ENCODE results near the gene HPCAL4.

Gene HPCAL4

DNA sequence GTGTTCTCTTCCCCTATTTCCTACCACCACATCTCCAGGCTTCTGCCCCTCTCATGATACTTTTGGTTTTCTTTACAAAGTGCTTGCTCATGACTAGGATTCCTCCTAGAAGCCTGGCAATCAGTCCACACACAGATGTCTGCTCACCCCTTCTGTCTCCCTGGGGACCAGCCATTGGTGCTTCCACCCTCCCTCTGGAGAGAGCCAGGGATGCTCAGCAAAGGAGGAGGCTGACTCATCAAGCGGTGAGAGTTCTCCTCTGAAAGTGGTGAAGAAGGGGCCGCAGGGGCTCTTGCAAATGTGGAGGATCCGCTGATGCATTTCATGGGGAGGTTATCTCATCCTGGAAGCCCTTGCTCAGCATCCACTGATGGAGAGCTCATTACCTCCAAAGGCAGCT, 33.8 kb downstream of the HPCAL4 start:
- Histone ChIP-seq H3K4me3 (ENCODE audit: low read length) (no peak overlapping the region), H3K4me1 (ENCODE audit: control insufficient read depth, insufficient read depth, low read length) (peaks cover 9% of the 10 kb centered on the region), H3K4me2 (ENCODE audit: low read length) (no peak overlapping the region), H3K9ac (ENCODE audit: low read depth, low read length) (no peak overlapping the region), H3K27me3 (ENCODE audit: control insufficient read depth, insufficient read depth, low read length) (peaks cover 47% of the 10 kb centered on the region), H3K36me3 (ENCODE audit: insufficient read depth, low read length) (no peaks in the 10 kb centered on the region), H3K9me3 (replicated peaks; ENCODE audit: low read length) (no peaks in the 10 kb centered on the region)

DNA sequence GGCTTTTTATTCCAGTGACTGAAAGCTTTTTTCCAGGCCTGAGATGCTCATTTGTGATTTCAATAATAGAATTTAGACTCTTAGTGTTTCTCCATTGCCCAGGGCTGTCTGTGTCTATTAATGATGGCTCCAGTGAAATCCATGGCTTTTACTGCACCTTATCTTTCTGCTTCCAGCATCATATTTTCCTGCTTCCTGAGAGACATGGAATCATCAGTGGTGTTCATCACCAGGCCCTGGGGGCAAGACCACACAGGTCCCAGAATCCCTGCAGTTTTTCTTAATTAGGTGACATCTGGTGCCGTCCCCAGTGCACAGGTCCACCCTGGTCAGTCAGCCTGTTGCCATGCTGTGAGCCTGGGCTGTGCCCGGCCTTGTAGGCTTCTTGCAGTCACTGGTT, 34.8 kb downstream of the HPCAL4 start:
- no peak overlapping the region for H3K4me3 ChIP-seq (ENCODE audit: low read length)
- H3K36me3 ChIP-seq (ENCODE audit: insufficient read depth, low read length): no peaks in the 10 kb centered on the region
- H3K4me1 ChIP-seq (ENCODE audit: control insufficient read depth, insufficient read depth, low read length): peaks cover 11% of the 10 kb centered on the region
- H3K27me3 ChIP-seq (ENCODE audit: control insufficient read depth, insufficient read depth, low read length): peaks cover 37% of the 10 kb centered on the region
- no peak overlapping the region for H3K4me2 ChIP-seq (ENCODE audit: low read length)
- H3K9me3 ChIP-seq (replicated peaks; ENCODE audit: low read length): no peaks in the 10 kb centered on the region
- no peak overlapping the region for H3K9ac ChIP-seq (ENCODE audit: low read depth, low read length)

DNA sequence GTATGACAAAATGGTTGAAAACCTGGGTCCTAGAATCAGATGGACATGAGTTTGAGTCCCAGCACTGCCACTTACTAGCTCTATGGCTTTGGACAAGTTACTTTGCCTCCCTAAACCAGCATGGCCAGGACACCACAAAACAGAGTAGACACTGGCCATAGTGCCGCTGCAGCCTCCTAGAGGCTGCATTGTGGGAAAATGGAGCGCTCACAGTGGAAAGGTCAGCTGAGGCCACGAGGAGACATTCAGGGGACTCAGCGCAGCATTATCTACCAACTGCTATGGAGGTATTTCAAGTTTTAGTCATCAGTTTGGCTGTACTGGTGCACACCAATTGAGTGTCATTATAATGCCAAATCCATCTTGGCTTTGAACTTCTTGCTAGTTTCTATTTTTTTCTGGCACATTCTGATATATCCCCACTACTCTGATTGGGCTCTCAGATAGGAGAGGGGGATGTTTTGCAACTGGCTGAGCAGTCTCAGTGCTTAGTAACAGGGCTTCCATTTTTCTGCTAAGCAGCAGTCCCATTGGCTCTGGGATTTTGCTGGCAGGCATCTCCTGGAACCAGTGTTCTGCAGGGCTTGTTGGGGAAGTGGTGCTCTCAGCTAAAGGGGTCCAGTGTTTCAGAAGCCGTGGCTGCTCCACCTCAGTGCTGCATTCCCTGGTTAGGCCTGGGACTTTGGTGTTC, 35.5 kb downstream of the HPCAL4 start:
- Histone ChIP-seq H3K36me3 (ENCODE audit: insufficient read depth, low read length) (no peaks in the 10 kb centered on the region), H3K9me3 (replicated peaks; ENCODE audit: low read length) (no peaks in the 10 kb centered on the region), H3K4me1 (ENCODE audit: control insufficient read depth, insufficient read depth, low read length) (peaks cover 11% of the 10 kb centered on the region), H3K4me3 (ENCODE audit: low read length) (no peak overlapping the region), H3K9ac (ENCODE audit: low read depth, low read length) (no peak overlapping the region), H3K4me2 (ENCODE audit: low read length) (no peak overlapping the region), H3K27me3 (ENCODE audit: control insufficient read depth, insufficient read depth, low read length) (peaks cover 36% of the 10 kb centered on the region)

DNA sequence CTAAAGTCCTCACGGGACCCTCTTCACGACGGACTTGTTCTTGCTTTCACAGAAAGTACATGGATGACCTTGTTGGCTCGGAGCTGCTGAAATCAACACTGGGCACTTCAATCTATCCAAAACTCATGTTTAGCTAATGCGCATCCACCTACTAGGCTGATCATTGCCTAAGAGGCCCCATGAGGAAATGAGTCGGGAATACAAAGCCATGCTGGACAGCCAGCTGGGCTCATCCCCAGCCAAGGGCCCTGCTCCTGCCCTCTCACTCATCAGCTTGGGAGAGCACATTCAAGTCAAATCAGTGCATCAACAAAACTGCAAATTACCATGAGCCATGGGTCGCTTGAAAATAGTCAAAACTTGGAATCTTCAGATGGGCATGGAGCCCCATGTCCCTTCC, 36.9 kb downstream of the HPCAL4 start:
- no peak overlapping the region for H3K9ac ChIP-seq (ENCODE audit: low read depth, low read length)

DNA sequence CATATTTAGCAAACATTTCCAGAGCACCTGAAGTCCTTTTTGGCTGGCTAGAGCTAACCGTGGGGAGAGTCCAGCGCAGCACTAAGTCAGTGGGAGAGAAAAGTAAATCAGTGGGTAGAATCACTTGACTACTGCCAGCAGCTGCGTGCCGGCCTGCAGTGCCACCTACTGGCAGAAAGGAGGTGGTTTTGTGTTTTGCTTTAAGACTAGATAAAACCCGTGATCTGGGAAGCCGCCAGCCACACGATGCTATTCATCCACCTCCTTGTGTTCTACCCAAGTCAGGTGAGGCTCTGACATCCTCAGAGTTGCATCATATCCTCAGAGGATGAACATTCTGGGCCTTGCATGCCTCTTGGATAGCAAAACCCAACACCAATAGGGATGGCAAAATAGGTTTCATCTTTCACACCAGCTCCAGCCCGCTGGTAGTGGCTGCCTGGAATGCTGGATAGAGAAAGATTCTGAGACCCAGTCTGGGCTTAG, 37.6 kb downstream of the HPCAL4 start:
- Histone ChIP-seq H3K9me3 (replicated peaks; ENCODE audit: low read length) (no peaks in the 10 kb centered on the region), H3K4me1 (ENCODE audit: control insufficient read depth, insufficient read depth, low read length) (peaks cover 11% of the 10 kb centered on the region), H3K9ac (ENCODE audit: low read depth, low read length) (no peak overlapping the region), H3K36me3 (ENCODE audit: insufficient read depth, low read length) (no peaks in the 10 kb centered on the region), H3K27me3 (ENCODE audit: control insufficient read depth, insufficient read depth, low read length) (peaks cover 33% of the 10 kb centered on the region), H3K4me3 (ENCODE audit: low read length) (no peak overlapping the region), H3K4me2 (ENCODE audit: low read length) (peak overlapping the region; percentile 58)

More for the DNA sequence above, 36.9 kb downstream of the HPCAL4 start:
- Histone ChIP-seq H3K36me3 (ENCODE audit: insufficient read depth, low read length) (no peaks in the 10 kb centered on the region), H3K4me1 (ENCODE audit: control insufficient read depth, insufficient read depth, low read length) (peaks cover 11% of the 10 kb centered on the region), H3K9me3 (replicated peaks; ENCODE audit: low read length) (no peaks in the 10 kb centered on the region), H3K4me3 (ENCODE audit: low read length) (no peak overlapping the region), H3K27me3 (ENCODE audit: control insufficient read depth, insufficient read depth, low read length) (peaks cover 36% of the 10 kb centered on the region), H3K4me2 (ENCODE audit: low read length) (no peak overlapping the region)

DNA sequence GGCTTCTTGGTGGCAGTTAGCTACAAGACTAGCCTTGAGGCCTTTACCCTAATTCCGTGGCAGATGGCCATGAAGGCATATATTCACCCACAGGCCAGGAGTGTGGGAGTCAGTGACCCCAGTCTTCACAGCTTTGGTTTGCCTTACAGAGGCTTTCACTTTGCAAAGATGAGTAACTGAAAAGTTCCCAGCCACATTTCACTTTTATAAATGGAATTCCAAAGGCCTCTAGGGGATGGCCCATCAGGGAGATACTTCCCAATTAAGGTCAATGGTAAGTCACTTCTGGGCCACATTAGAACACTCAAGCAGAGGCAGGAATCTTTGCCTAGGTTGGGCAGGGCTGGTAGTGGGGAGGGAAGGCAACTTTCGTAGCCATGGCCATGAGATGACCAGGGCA, 38.7 kb downstream of the HPCAL4 start:
- Histone ChIP-seq H3K4me2 (ENCODE audit: low read length) (no peak overlapping the region), H3K4me1 (ENCODE audit: control insufficient read depth, insufficient read depth, low read length) (peaks cover 21% of the 10 kb centered on the region), H3K36me3 (ENCODE audit: insufficient read depth, low read length) (no peaks in the 10 kb centered on the region), H3K9ac (ENCODE audit: low read depth, low read length) (no peak overlapping the region), H3K27me3 (ENCODE audit: control insufficient read depth, insufficient read depth, low read length) (peaks cover 33% of the 10 kb centered on the region), H3K4me3 (ENCODE audit: low read length) (no peak overlapping the region), H3K9me3 (replicated peaks; ENCODE audit: low read length) (no peaks in the 10 kb centered on the region)

DNA sequence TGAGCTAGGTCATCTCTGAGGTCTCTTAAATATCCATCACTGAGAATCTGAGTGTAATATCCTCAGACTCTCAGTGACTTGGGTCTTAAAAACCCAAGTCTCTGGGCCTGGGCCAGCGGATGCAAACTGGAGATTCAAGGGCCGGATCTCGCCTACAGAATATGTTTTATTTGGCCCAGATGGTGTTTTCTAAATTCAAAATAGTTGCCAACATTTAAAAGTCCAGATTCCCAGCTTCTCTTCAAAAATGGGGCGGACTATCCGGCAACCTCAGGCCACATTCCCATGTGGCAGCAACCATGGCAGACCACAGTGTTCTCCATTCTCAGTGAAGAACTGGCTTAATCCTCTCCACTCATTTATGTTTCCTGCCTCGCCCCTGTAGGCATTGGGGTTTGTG, 39.1 kb downstream of the HPCAL4 start:
- H3K36me3 ChIP-seq (ENCODE audit: insufficient read depth, low read length): no peaks in the 10 kb centered on the region
- H3K4me3 ChIP-seq (ENCODE audit: low read length): no peak overlapping the region
- no peak overlapping the region for H3K4me2 ChIP-seq (ENCODE audit: low read length)
- no peak overlapping the region for H3K9ac ChIP-seq (ENCODE audit: low read depth, low read length)
- peaks cover 26% of the 10 kb centered on the region for H3K4me1 ChIP-seq (ENCODE audit: control insufficient read depth, insufficient read depth, low read length)
- H3K27me3 ChIP-seq (ENCODE audit: control insufficient read depth, insufficient read depth, low read length): peaks cover 30% of the 10 kb centered on the region
- no peaks in the 10 kb centered on the region for H3K9me3 ChIP-seq (replicated peaks; ENCODE audit: low read length)

DNA sequence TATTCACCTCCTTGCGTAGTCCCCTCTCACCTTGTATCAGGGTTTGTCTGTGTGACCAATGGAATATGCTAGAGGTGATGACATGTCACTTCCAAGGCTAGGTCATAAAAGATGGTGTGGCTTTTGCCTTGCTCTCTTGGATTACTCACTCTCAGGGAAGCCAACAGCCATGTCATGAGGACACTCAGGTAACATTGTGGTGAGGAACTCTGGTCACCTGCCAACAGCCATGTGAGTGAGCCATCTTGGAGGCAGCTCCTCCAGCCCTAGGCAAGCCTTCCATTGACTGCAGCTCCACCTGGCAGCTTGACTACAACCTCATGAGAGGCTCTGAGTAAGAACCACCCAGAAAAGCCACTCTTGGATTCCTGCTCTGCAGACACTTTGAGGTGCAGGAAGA, 40.8 kb downstream of the HPCAL4 start:
- H3K36me3 ChIP-seq (ENCODE audit: insufficient read depth, low read length): no peaks in the 10 kb centered on the region
- H3K9me3 ChIP-seq (replicated peaks; ENCODE audit: low read length): no peaks in the 10 kb centered on the region
- H3K4me1 ChIP-seq (ENCODE audit: control insufficient read depth, insufficient read depth, low read length): peaks cover 42% of the 10 kb centered on the region
- H3K4me2 ChIP-seq (ENCODE audit: low read length): no peak overlapping the region
- peaks cover 14% of the 10 kb centered on the region for H3K27me3 ChIP-seq (ENCODE audit: control insufficient read depth, insufficient read depth, low read length)
- no peak overlapping the region for H3K9ac ChIP-seq (ENCODE audit: low read depth, low read length)
- no peak overlapping the region for H3K4me3 ChIP-seq (ENCODE audit: low read length)

DNA sequence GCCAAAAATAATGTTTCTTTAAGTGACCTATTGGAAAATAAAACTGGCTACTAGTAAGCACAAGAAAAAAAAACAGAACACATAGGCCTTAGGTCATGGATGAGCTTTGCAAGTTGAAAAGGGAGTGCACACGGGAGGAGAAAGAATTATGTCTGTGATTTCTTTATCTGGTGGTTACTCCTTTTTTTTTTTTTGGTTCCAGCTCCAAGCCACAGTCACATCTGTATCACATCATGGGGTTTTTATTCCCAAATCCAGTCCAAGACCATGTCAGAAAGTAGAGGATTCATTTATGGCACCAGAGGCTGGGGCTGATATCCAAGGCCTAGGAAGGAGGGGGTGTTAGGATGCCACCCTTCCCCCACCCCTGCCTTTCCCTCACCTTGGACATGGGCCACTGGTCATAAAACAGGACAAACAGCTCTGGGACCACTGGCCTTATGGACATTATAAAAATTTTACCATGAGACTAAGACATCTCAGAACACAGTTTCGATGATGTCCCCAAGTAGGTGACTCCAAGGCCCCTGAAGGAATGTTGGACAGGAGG, 41.5 kb downstream of the HPCAL4 start:
- peaks cover 44% of the 10 kb centered on the region for H3K4me1 ChIP-seq (ENCODE audit: control insufficient read depth, insufficient read depth, low read length)
- H3K36me3 ChIP-seq (ENCODE audit: insufficient read depth, low read length): no peaks in the 10 kb centered on the region
- H3K27me3 ChIP-seq (ENCODE audit: control insufficient read depth, insufficient read depth, low read length): peaks cover 11% of the 10 kb centered on the region
- no peak overlapping the region for H3K4me2 ChIP-seq (ENCODE audit: low read length)
- no peak overlapping the region for H3K9ac ChIP-seq (ENCODE audit: low read depth, low read length)
- no peaks in the 10 kb centered on the region for H3K9me3 ChIP-seq (replicated peaks; ENCODE audit: low read length)
- no peak overlapping the region for H3K4me3 ChIP-seq (ENCODE audit: low read length)

DNA sequence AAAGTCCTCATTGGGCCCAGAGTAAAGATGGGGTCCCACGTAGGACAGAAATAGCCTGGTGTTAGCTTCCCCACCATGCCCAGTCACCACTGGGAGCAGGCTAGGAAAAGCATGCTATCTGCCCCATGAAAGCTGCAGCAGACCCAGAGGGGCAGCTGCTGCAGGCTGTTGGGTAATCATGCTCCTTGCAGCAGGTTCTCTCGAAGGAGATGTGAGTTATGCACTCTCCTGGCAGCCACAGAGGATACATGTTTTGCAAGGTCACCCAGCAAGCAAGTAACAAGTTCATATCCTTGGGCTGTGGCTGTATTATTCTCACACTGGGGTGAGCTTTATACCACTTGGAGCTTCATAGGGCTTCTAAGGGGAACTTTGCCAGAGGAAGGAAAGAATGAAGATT, 42.7 kb downstream of the HPCAL4 start:
- Histone ChIP-seq H3K36me3 (ENCODE audit: insufficient read depth, low read length) (no peaks in the 10 kb centered on the region), H3K4me1 (ENCODE audit: control insufficient read depth, insufficient read depth, low read length) (peaks cover 53% of the 10 kb centered on the region), H3K9me3 (replicated peaks; ENCODE audit: low read length) (no peaks in the 10 kb centered on the region), H3K27me3 (ENCODE audit: control insufficient read depth, insufficient read depth, low read length) (no peaks in the 10 kb centered on the region), H3K4me2 (ENCODE audit: low read length) (no peak overlapping the region), H3K4me3 (ENCODE audit: low read length) (no peak overlapping the region), H3K9ac (ENCODE audit: low read depth, low read length) (no peak overlapping the region)

DNA sequence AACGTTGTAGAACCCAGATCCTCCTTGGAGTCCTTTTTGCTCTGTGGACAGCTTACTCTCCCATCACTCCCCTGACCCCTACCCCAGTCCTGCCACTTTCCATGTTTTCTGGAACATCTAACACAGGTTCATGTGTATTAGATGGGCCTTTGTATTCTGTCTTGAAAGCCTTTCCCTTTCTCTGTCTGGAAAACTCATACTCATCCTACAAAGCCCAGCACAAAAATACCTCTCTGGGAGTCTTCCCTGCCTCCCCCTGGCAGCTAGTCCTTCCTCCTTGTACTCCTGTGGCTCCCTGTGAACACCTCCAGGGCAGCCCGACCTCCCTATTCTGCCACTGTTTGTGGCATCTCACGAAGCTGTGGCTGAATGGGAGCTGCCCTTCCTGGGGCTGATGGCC, 44.0 kb downstream of the HPCAL4 start:
- no peak overlapping the region for H3K4me3 ChIP-seq (ENCODE audit: low read length)
- H3K9me3 ChIP-seq (replicated peaks; ENCODE audit: low read length): no peaks in the 10 kb centered on the region
- peak overlapping the region; percentile 80 for H3K9ac ChIP-seq (ENCODE audit: low read depth, low read length)
- peaks cover 55% of the 10 kb centered on the region for H3K4me1 ChIP-seq (ENCODE audit: control insufficient read depth, insufficient read depth, low read length)
- no peaks in the 10 kb centered on the region for H3K36me3 ChIP-seq (ENCODE audit: insufficient read depth, low read length)
- H3K27me3 ChIP-seq (ENCODE audit: control insufficient read depth, insufficient read depth, low read length): no peaks in the 10 kb centered on the region
- peak overlapping the region; percentile 49 for H3K4me2 ChIP-seq (ENCODE audit: low read length)
